ENCODE data around the gene ARSB. TPM values are rescaled to one million over a fixed set of nuclear protein-coding genes. Genes with fewer than 3 reads are reported as not detected.
"Not testable (repeated sequence)": the region's sequence is repeated elsewhere in the genome, so short reads cannot be mapped to it uniquely, and the experiment has no call there.

The ARSB gene
- total RNA-seq, 2 donors from 2014 or later, result 5.0 to 8.2 TPM

GRCh38 chr5:78771260-78772205 lies 213.6 kb downstream of the ARSB start:
- no peaks in the 10 kb centered on the region for H3K9me3 Mint-ChIP-seq
- ATAC-seq (peak in 1 of 2 donors; percentile 28), DNase-seq (ENCODE audit: low spot score in 2 of 2) (no peak)
- H3K36me3 Mint-ChIP-seq, result peaks cover 0 to 5% of the 10 kb centered on the region in 2 donors
- H3K27ac Mint-ChIP-seq, result peak overlapping the region in 1 of 2 donors; percentile 17

DNA sequence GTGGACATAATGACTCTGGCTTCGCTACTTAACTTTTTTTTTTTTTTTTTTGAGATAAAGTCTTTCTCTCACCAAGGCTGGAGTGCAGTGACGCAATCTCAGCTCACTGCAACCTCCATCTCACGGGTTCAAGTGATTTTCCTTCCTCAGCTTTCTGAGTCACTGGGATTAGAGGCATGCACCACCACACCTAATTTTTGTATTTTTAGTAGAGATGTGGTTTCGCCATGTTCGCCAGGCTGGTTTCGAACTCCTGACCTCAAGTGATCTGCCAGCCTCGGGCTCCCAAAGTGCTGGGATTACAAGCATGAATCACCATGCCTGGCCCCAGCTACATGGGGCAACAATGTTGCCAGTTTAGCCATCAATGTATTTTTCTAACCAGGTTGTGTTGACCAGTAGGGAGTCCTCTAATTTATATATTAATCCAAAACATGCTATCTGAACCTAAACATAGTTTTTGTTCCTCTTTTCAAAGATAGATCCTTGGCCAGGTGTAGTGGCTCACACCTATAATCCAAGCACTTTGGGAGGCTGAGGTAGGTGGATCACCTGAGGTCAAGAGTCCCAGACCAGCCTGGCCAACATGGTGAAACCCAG lies 216.2 kb downstream of the ARSB start:
- H3K27ac Mint-ChIP-seq, result peak overlapping the region in 1 of 2 donors; percentile 17
- DNase-seq (ENCODE audit: low spot score in 2 of 2) (no peak), ATAC-seq (no peak)
- no peaks in the 10 kb centered on the region for H3K9me3 Mint-ChIP-seq
- H3K36me3 Mint-ChIP-seq, result peaks cover 0 to 10% of the 10 kb centered on the region in 2 donors

- DNase-seq (ENCODE audit: low spot score in 2 of 2) (no peak), ATAC-seq (no peak)
- Mint-ChIP-seq H3K36me3 (peaks cover 4 to 5% of the 10 kb centered on the region in 2 donors), H3K9me3 (peaks cover 0 to 8% of the 10 kb centered on the region in 2 donors), H3K27ac (peak overlapping the region in 1 of 2 donors; percentile 39)
Measured at GRCh38 chr5:78766412-78766762, 218.7 kb downstream of the ARSB start.

GRCh38 chr5:78765756-78766411 lies 219.2 kb downstream of the ARSB start:
- H3K9me3 Mint-ChIP-seq, result peaks cover 0 to 8% of the 10 kb centered on the region in 2 donors
- DNase-seq (ENCODE audit: low spot score in 2 of 2) (no peak), ATAC-seq (no peak)
- no peak overlapping the region for H3K27ac Mint-ChIP-seq
- peaks cover 4 to 5% of the 10 kb centered on the region in 2 donors for H3K36me3 Mint-ChIP-seq

- Mint-ChIP-seq H3K27ac (no peak overlapping the region), H3K9me3 (peaks cover 0 to 8% of the 10 kb centered on the region in 2 donors), H3K36me3 (peaks cover 4 to 5% of the 10 kb centered on the region in 2 donors)
- no peak for ATAC-seq
- no peak for DNase-seq (ENCODE audit: low spot score in 2 of 2)
Measured at GRCh38 chr5:78765116-78765515, 220.0 kb downstream of the ARSB start.

DNA sequence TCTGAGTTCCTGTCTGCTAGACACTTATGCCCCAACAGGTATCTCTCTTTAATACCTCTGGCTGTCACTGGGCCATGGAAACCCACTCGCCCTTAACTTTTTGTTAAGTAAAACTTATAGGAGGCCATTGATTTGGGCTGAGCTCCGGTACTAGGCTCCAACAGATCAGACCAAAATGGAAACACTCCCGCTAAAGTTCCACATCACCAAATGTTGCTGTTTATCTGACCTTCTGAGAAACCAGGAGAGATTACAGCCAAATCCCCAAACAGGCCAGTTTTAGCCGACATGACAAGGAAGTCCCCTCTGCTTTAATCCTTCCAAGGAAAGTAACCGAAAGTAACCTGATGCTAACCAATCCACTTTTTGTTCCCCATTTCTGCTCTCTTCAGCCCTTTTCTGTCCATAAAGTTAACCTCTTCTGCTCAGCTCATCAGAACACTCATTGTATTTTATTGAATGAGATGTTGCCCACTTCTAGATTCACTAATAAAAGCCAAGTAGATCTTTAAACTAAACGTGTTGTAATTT lies 221.4 kb downstream of the ARSB start:
- ATAC-seq, result no peak
- no peak overlapping the region for H3K27ac Mint-ChIP-seq
- peaks cover 0 to 8% of the 10 kb centered on the region in 2 donors for H3K9me3 Mint-ChIP-seq
- DNase-seq (ENCODE audit: low spot score in 2 of 2), result no peak
- peaks cover 4 to 5% of the 10 kb centered on the region in 2 donors for H3K36me3 Mint-ChIP-seq

DNA sequence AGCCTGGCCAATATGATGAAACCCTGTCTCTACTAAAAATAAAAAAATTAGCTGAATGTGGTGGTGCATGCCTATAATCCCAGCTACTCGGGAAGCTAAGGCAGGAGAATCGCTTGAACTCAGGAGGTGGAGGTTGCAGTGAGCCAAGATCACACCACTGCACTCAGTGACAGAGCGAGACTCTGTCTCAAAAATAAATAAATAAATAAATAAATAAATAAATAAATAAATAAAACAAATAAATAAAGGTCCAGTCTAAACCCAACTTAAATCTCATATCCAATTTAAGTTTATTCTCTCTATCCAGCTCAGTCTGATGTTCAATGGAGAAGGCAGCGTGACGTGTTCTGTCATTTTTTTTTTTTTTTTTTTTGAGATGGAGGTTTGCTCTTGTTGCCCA lies 222.4 kb downstream of the ARSB start:
- not testable (repeated sequence) for H3K36me3 Mint-ChIP-seq; H3K27ac Mint-ChIP-seq; H3K9me3 Mint-ChIP-seq; DNase-seq (ENCODE audit: low spot score in 2 of 2); ATAC-seq

DNA sequence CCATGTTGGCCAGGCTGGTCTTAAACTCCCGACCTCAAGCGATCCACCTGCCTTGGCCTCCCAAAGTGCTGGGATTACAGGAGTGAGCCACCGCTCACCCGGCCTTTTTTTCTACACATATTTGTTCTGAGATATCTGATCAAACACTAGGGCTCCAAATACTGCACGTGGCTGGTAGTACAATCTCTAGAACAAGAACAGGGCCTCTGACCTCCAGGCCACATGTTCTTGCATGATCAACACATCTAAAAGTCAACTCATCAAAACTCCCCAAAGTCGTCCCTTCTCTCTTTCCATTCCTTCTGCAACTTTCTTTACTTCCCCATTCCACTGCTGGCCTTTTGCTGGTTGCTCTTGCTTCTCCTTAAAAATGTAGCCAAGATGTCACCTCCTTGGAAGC lies 223.3 kb downstream of the ARSB start:
- peaks cover 4 to 5% of the 10 kb centered on the region in 2 donors for H3K36me3 Mint-ChIP-seq
- no peak overlapping the region for H3K27ac Mint-ChIP-seq
- peaks cover 0 to 8% of the 10 kb centered on the region in 2 donors for H3K9me3 Mint-ChIP-seq
- ATAC-seq (no peak), DNase-seq (ENCODE audit: low spot score in 2 of 2) (no peak)

DNA sequence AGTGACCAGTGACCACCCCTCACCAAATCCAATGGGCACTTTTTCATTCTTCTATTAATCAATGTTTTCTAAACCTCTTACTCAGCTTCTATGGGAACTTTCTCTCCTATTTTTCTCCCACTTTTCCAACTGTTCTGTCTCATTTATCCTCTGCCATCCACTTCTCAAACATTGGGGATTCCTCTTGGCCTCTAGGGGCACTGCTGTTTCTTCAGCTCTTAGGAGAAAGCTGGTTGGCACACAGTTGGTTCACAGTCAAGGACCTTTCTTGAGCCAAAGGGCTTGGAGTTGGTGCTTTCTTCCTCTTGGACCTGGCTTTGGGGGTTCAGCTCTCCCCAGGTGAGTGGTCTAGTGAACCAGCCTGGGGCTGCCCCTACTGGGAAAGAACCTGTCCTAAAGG lies 224.3 kb downstream of the ARSB start:
- Mint-ChIP-seq H3K36me3 (peaks cover 0 to 4% of the 10 kb centered on the region in 2 donors), H3K27ac (no peak overlapping the region), H3K9me3 (peaks cover 0 to 8% of the 10 kb centered on the region in 2 donors)
- ATAC-seq (no peak), DNase-seq (ENCODE audit: low spot score in 2 of 2) (no peak)

GRCh38 chr5:78760366-78760765 lies 224.7 kb downstream of the ARSB start:
- Mint-ChIP-seq H3K27ac (no peak overlapping the region), H3K9me3 (peaks cover 0 to 8% of the 10 kb centered on the region in 2 donors), H3K36me3 (peaks cover 0 to 4% of the 10 kb centered on the region in 2 donors)
- no peak for DNase-seq (ENCODE audit: low spot score in 2 of 2)
- ATAC-seq, result no peak

- DNase-seq (ENCODE audit: low spot score in 2 of 2), result peak in 1 of 2 donors; percentile 8
- H3K27ac Mint-ChIP-seq, result peak overlapping the region in 1 of 2 donors; percentile 69
- peak in 1 of 2 donors; percentile 86 for ATAC-seq
- H3K9me3 Mint-ChIP-seq, result peaks cover 0 to 8% of the 10 kb centered on the region in 2 donors
- H3K36me3 Mint-ChIP-seq, result peaks cover 0 to 4% of the 10 kb centered on the region in 2 donors
Measured at GRCh38 chr5:78758169-78758839, 226.8 kb downstream of the ARSB start.

- DNase-seq (ENCODE audit: low spot score in 2 of 2) (peak in 1 of 2 donors; percentile 6), ATAC-seq (peak; percentile 5 to 79)
- H3K9me3 Mint-ChIP-seq, result peaks cover 0 to 7% of the 10 kb centered on the region in 2 donors
- peaks cover 0 to 4% of the 10 kb centered on the region in 2 donors for H3K36me3 Mint-ChIP-seq
- peak overlapping the region in 1 of 2 donors; percentile 69 for H3K27ac Mint-ChIP-seq
Measured at GRCh38 chr5:78757269-78758053, 227.6 kb downstream of the ARSB start.

GRCh38 chr5:78756858-78757257 lies 228.3 kb downstream of the ARSB start:
- H3K36me3 Mint-ChIP-seq, result no peaks in the 10 kb centered on the region
- DNase-seq (ENCODE audit: low spot score in 2 of 2) (no peak), ATAC-seq (no peak)
- H3K27ac Mint-ChIP-seq, result no peak overlapping the region
- H3K9me3 Mint-ChIP-seq, result peaks cover 0 to under 1% of the 10 kb centered on the region in 2 donors

GRCh38 chr5:78755822-78756429 lies 229.2 kb downstream of the ARSB start:
- Mint-ChIP-seq H3K27ac (no peak overlapping the region), H3K36me3 (no peaks in the 10 kb centered on the region), H3K9me3 (no peaks in the 10 kb centered on the region)
- DNase-seq (ENCODE audit: low spot score in 2 of 2) (no peak), ATAC-seq (no peak)

- no peak for ATAC-seq
- no peak for DNase-seq (ENCODE audit: low spot score in 2 of 2)
- Mint-ChIP-seq H3K36me3 (no peaks in the 10 kb centered on the region), H3K9me3 (no peaks in the 10 kb centered on the region), H3K27ac (no peak overlapping the region)
Measured at GRCh38 chr5:78754655-78755054, 230.5 kb downstream of the ARSB start.
